ENCODE measurements around the gene PROSER3. TPM values are rescaled to one million over a fixed set of nuclear protein-coding genes. Genes with fewer than 3 reads are reported as not detected.

PROSER3 gene
- total and polyA plus RNA-seq, 9 of the 15 experiments (the other 6 are each of a cell fraction or from before 2014, with no cell fraction given) = 1.0 to 39.5 (median 5.1) TPM

- no peaks in the 10 kb centered on the region; the same call in 1 of the 2 replicates for H4K20me1 ChIP-seq (replicated peaks; ENCODE audit: control insufficient read depth, insufficient read depth, low read length)
- WGBS (ENCODE audit: insufficient coverage, low coverage, missing lambda C conversion rate) = 93% methylated on average over 15 of the region's 17 CpGs
- no TSS peak for BruUV-seq (replicated peaks)
- DNase-seq (ENCODE audit: extremely low read depth in 1 of 4, low spot score in 3 of 4) (no peak), ATAC-seq (no peak), FAIRE-seq (no peak)
- in situ Hi-C loops (cut with MboI) (no loop called here), intact Hi-C loops (cut with micrococcal nuclease) (no loop called here)
- peaks cover 17% of the 10 kb centered on the region for H3K79me2 ChIP-seq (ENCODE audit: control insufficient read depth, insufficient read depth, low read length)
- H3K4me1 ChIP-seq (replicated peaks in 1 of 2; ENCODE audit: control insufficient read depth in 2 of 2, insufficient read depth in 2 of 2, low read length in 2 of 2) = peaks cover 13 to 41% of the 10 kb centered on the region in 2 experiments
- H3K4me2 ChIP-seq (ENCODE audit: insufficient read depth, low read length) = no peak overlapping the region
- H3K27me3 ChIP-seq (ENCODE audit: control insufficient read depth in 2 of 2, insufficient read depth in 2 of 2, low read length in 2 of 2) = no peaks in the 10 kb centered on the region
- H3K9me3 ChIP-seq (replicated peaks; ENCODE audit: control insufficient read depth, insufficient read depth, low read depth, low read length) = no peaks in the 10 kb centered on the region
- H2AFZ ChIP-seq (ENCODE audit: low read depth, low read length) = no peak overlapping the region
- H3K9ac ChIP-seq (ENCODE audit: insufficient read depth in 1 of 2, low read depth in 2 of 2, low read length in 2 of 2) = no peak overlapping the region; a peak in 1 of 4 replicates
- TF ChIP-seq SPI1 (IDR thresholded peaks at IDR 0.05; ENCODE audit: borderline replicate concordance, low read depth, low read length) (no peak), MAFG (tag; conservative IDR thresholded peaks at IDR 0.05) (no peak), ATF2 (CRISPR knock-in tag; IDR thresholded peaks at IDR 0.05) (no peak), HINFP (tag; conservative IDR thresholded peaks at IDR 0.05; ENCODE audit: low read depth) (no peak), RUNX1 (IDR thresholded peaks at IDR 0.05; ENCODE audit: low read depth) (no peak), CEBPB (tag; IDR thresholded peaks at IDR 0.05) (no peak), RBM14 (IDR thresholded peaks at IDR 0.05; ENCODE audit: borderline replicate concordance, insufficient read depth, low read depth, low read length) (no peak), GABPB2 (CRISPR knock-in tag; conservative IDR thresholded peaks at IDR 0.05) (no peak), ZNF780A (CRISPR knock-in tag; IDR thresholded peaks at IDR 0.05) (no peak), ZKSCAN3 (CRISPR knock-in tag; IDR thresholded peaks at IDR 0.05) (no peak), ZNF444 (CRISPR knock-in tag; IDR thresholded peaks at IDR 0.05) (no peak), AFF4 (CRISPR knock-in tag; IDR thresholded peaks at IDR 0.05) (no peak)
- H3K9me1 ChIP-seq (ENCODE audit: control insufficient read depth, insufficient read depth, low read length) = no peaks in the 10 kb centered on the region
- ChIA-PET CTCF (ENCODE audit: low intra/inter-chr PET ratio) (no interaction called here), POLR2A (no interaction called here)
- peaks cover 24% of the 10 kb centered on the region; the same call in 1 of the 3 replicates for H3K36me3 ChIP-seq (ENCODE audit: control insufficient read depth, insufficient read depth, low read length)
- no peak overlapping the region for H3K27ac ChIP-seq (ENCODE audit: extremely low read depth, low read depth, low read length)
- no peak overlapping the region for H3K4me3 ChIP-seq
Measured at GRCh38 chr19:35755131-35755549, 2.8 kb upstream of the PROSER3 start.

All from K562 (cell line).